HCT116 (cell line): ENCODE data around the gene COLEC11. TPM values are rescaled to one million over a fixed set of nuclear protein-coding genes. Genes with fewer than 3 reads are reported as not detected.

Experiments used
- ATAC-seq: fragments of 200-7000 bp; cut with Tn5 transposase; 2 replicates; pipeline ENCODE4 v1.9.1; 2020; ENCODE audit warnings: mild to moderate bottlenecking, moderate library complexity
- BruUV-seq: library from RNA; stranded (reverse); fragments of 400-500 nt; replicated peaks from 2 replicates; lab custom pipeline; 2021; lab: Mats Ljungman, UMichigan
- CTCF ChIA-PET: fragments of 300-600 bp; sonication (Branson Sonifier 250); formaldehyde crosslinking; loops from one replicate; lab custom pipeline; 2021; ENCODE audit warnings: antibody characterized with exemption; lab: Charles Lee
- POLR2A ChIA-PET: fragments of 300-600, 350-600 bp; sonication (Branson Sonifier 250); formaldehyde crosslinking; loops from one replicate; lab custom pipeline; 2021; ENCODE audit warnings: antibody characterized with exemption; lab: Charles Lee
- RAD21 ChIA-PET, 2 experiments: fragments of 300-600 bp; sonication (Branson Sonifier 250); formaldehyde crosslinking; loops; one replicate each; lab custom pipeline; 2023; ENCODE audit warnings: low total read pairs in 2 of 2; ENCODE audit not compliant: uncharacterized antibody in 2 of 2, unreplicated experiment in 2 of 2, low non-redundant PET in 1 of 2; lab: Charles Lee
- DNase-seq: peaks from one replicate; pipeline ENCODE4 v3.0.0-alpha.2; 2010; ENCODE audit warnings: low read depth, low spot score
- H2AFZ ChIP-seq: fragments of 200-600 bp; shearing (Covaris generic), sonication (generic); 2 replicates; pipeline ENCODE4 v1.6.1; 2017; ENCODE audit warnings: low read depth, mixed run types, mixed read lengths, antibody characterized with exemption, low read length; ENCODE audit not compliant: poor library complexity, severe bottlenecking
- H3K27ac ChIP-seq: 2 replicates; pipeline ENCODE4 v1.5.1; 2012; ENCODE audit warnings: low read depth, low read length
- H3K27me3 ChIP-seq: fragments of 200-600 bp; sonication (generic); 2 replicates; pipeline ENCODE4 v1.6.1; 2016; ENCODE audit warnings: mixed run types, low read length, mixed read lengths; ENCODE audit not compliant: insufficient read depth
- H3K36me3 ChIP-seq, 2 experiments: fragments of 200-500 bp in 1 of 2; fragments of 200-600 bp in 1 of 2; sonication (Bioruptor generic) in 1 of 2; sonication (generic) in 1 of 2; 2 replicates each; pipeline versions ENCODE4 v1.5.1 to v1.6.1; 2014 to 2016; ENCODE audit warnings: low read length in 2 of 2, inconsistent platforms in 1 of 2, mixed read lengths in 1 of 2, mixed run types in 1 of 2; ENCODE audit not compliant: insufficient read depth in 2 of 2, control insufficient read depth in 1 of 2
- H3K4me1 ChIP-seq, 2 experiments: fragments of 200-600 bp in 1 of 2; sonication (generic) in 1 of 2; 2 replicates each; pipeline versions ENCODE4 v1.5.1 to v1.6.1; 2012 to 2017; ENCODE audit warnings: low read length in 2 of 2, inconsistent platforms in 1 of 2, mild to moderate bottlenecking in 1 of 2, mixed read lengths in 1 of 2, mixed run types in 1 of 2, moderate library complexity in 1 of 2; ENCODE audit not compliant: insufficient read depth in 2 of 2, control insufficient read depth in 1 of 2
- H3K4me2 ChIP-seq: fragments of 200-600 bp; sonication (generic); 2 replicates; pipeline ENCODE4 v1.6.1; 2017; ENCODE audit warnings: mixed run types, low read length, mixed read lengths
- H3K4me3 ChIP-seq, 2 experiments: fragments of 200-600 bp in 1 of 2; sonication (generic) in 1 of 2; replicated peaks in 1 of 2; 2 replicates each; pipeline ENCODE4 v1.5.1; 2011 to 2016; ENCODE audit warnings: low read length in 2 of 2, control low read depth in 1 of 2, low read depth in 1 of 2, mild to moderate bottlenecking in 1 of 2, mixed read lengths in 1 of 2, mixed run types in 1 of 2
- H3K79me2 ChIP-seq: fragments of 200-600 bp; sonication (generic); 2 replicates; pipeline ENCODE4 v1.6.1; 2017; ENCODE audit warnings: mild to moderate bottlenecking, mixed run types, low read length, moderate library complexity, mixed read lengths; ENCODE audit not compliant: insufficient read depth
- H3K9ac ChIP-seq: fragments of 200-600 bp; sonication (generic); 2 replicates; pipeline ENCODE4 v1.6.1; 2016; ENCODE audit warnings: low read length, mixed read lengths
- H3K9me2 ChIP-seq: fragments of 200-600 bp; sonication (generic), shearing (Covaris generic); 2 replicates; pipeline ENCODE4 v1.6.1; 2017; ENCODE audit warnings: mixed run types, mild to moderate bottlenecking, moderate library complexity; ENCODE audit not compliant: insufficient read depth
- H3K9me3 ChIP-seq, 2 experiments: fragments of 200-500 bp in 1 of 2; fragments of 200-600 bp in 1 of 2; sonication (Bioruptor generic) in 1 of 2; sonication (generic) in 1 of 2; 2 replicates each; pipeline ENCODE4 v1.6.1; 2014 to 2017; ENCODE audit warnings: low read length in 2 of 2, mixed read lengths in 2 of 2, inconsistent platforms in 1 of 2, low read depth in 1 of 2, mild to moderate bottlenecking in 1 of 2, mixed run types in 1 of 2, moderate library complexity in 1 of 2; ENCODE audit not compliant: control insufficient read depth in 1 of 2, insufficient read depth in 1 of 2
- H4K20me1 ChIP-seq: fragments of 200-600 bp; sonication (generic), shearing (Covaris generic); 2 replicates; pipeline ENCODE4 v1.6.1; 2017; ENCODE audit warnings: mixed run types, mild to moderate bottlenecking, moderate library complexity; ENCODE audit not compliant: insufficient read depth
- CBX3 ChIP-seq: IDR thresholded peaks from 2 replicates; pipeline ENCODE4 v1.6.1; 2012; ENCODE audit warnings: low read depth
- ELF1 ChIP-seq: IDR thresholded peaks from 2 replicates; pipeline ENCODE4 v1.6.1; 2012; ENCODE audit warnings: low read depth, borderline replicate concordance
- EZH2 ChIP-seq: fragments of 200-600 bp; sonication (generic); IDR thresholded peaks from 2 replicates; pipeline ENCODE4 v1.6.1; 2017; ENCODE audit warnings: antibody characterized with exemption, mixed run types
- EZH2phosphoT487 ChIP-seq: fragments of 200-600 bp; IDR thresholded peaks from 2 replicates; pipeline ENCODE4 v1.6.1; 2018; ENCODE audit warnings: antibody characterized with exemption, borderline replicate concordance
- JUND ChIP-seq: IDR thresholded peaks from 2 replicates; pipeline ENCODE4 v1.6.1; 2012
- POLR2A ChIP-seq: IDR thresholded peaks from 2 replicates; pipeline ENCODE4 v1.7.0; 2011; ENCODE audit warnings: borderline replicate concordance; ENCODE audit not compliant: insufficient read depth, insufficient read length; ENCODE audit errors: extremely low read depth
- RAD21 ChIP-seq: IDR thresholded peaks from 2 replicates; pipeline ENCODE4 v1.6.1; 2012; ENCODE audit warnings: low read depth, mild to moderate bottlenecking
- SIN3A ChIP-seq: IDR thresholded peaks from 2 replicates; pipeline ENCODE4 v1.6.1; 2012; ENCODE audit warnings: low read depth
- SRF ChIP-seq: IDR thresholded peaks from 2 replicates; pipeline ENCODE4 v1.6.1; 2012; ENCODE audit warnings: low read depth
- ZFX ChIP-seq: fragments of 450-650 bp; IDR thresholded peaks from 2 replicates; pipeline ENCODE4 v1.6.1; 2017
- ZNF274 ChIP-seq: fragments of 200-500 bp; sonication (Bioruptor generic); IDR thresholded peaks from 2 replicates; pipeline ENCODE4 v1.6.1; 2014; ENCODE audit warnings: mild to moderate bottlenecking, low read depth, low read length, inconsistent platforms
- intact Hi-C: fragments of 100-400 bp; cut with micrococcal nuclease; formaldehyde crosslinking; loops from 2 replicates; pipeline ENCODE4 v1.10.0; 2022
- total RNA-seq: library from RNA; stranded (reverse); gene quantifications from one replicate; pipeline ENCODE4 v1.2.1, GENCODE V29; 2021; ENCODE audit not compliant: unreplicated experiment
- TF ChIP-seq, protein P1 (sequence below): IDR thresholded peaks from 2 replicates; pipeline ENCODE4 v1.6.1; 2011; ENCODE audit warnings: mild to moderate bottlenecking, low read length, moderate library complexity; ENCODE audit not compliant: insufficient replicate concordance; ENCODE audit errors: extremely low read depth
- TF ChIP-seq, protein P2 (sequence below): IDR thresholded peaks from 2 replicates; pipeline ENCODE4 v1.6.1; 2012
- TF ChIP-seq, protein P3 (sequence below), 3 experiments: fragments of 200-600 bp in 1 of 3; sonication (generic) in 1 of 3; IDR thresholded peaks in 2 of 3; conservative IDR thresholded peaks in 1 of 3; 2 replicates each; pipeline ENCODE4 v1.5.1; 2012 to 2017; ENCODE audit warnings: low read depth in 2 of 3, low read length in 2 of 3, antibody characterized with exemption in 1 of 3, borderline replicate concordance in 1 of 3, control low read depth in 1 of 3, mild to moderate bottlenecking in 1 of 3, mixed read lengths in 1 of 3, mixed run types in 1 of 3, moderate library complexity in 1 of 3; ENCODE audit not compliant: insufficient read depth in 1 of 3
- TF ChIP-seq, protein P4 (sequence below): IDR thresholded peaks from 2 replicates; pipeline ENCODE4 v1.6.1; 2012; ENCODE audit warnings: low read depth
- TF ChIP-seq, protein P5 (sequence below): IDR thresholded peaks from 2 replicates; pipeline ENCODE4 v1.6.1; 2012

COLEC11 gene
- total RNA-seq, 1 experiment from 2014 or later: 0.15 TPM

DNA sequence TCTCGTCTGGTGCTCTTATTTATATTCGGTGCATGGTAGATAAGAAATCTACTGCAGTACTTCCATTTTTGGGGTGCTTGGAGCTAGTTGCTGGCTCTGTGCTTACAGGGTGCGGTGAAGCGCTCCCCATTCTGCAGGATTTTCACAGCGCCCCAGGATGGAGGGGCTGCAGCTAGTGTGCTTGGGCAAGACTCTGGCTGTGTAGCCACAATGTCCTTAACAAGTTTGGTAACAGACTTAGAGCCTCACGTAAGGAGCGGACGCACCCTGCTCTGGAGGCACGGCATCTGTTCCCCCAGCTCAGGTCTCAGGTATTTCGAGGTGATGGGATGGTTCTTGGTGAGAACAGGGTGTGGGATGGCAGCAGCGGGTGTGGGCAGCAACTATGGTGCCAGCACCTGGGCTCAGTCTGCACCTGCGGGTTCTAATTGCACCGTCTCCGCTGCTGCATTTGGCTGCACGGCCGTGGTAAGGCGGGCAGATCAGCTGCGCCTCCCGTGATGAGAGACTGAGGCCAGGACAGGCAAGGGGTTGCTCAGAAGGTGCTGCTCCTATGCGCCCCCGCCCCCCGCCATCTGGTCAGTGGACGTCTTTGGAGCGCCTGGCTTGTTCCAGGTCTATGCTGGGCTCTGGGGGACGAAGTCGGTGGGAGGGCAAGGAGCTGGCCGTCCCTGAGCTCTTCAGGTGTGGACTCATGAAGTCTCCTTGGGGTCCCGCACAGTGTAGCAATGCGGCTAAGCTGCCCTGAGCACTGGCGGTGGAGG, 43.0 kb downstream of the COLEC11 start:
- no peaks in the 10 kb centered on the region for H3K9me3 ChIP-seq
- no peaks in the 10 kb centered on the region for H4K20me1 ChIP-seq
- no peaks in the 10 kb centered on the region for H3K4me1 ChIP-seq
- H3K36me3 ChIP-seq: no peaks in the 10 kb centered on the region
- H3K27ac ChIP-seq: no peak overlapping the region
- no peak for DNase-seq
- H3K4me3 ChIP-seq: no peak overlapping the region
- no peak overlapping the region for H3K9ac ChIP-seq
- RAD21 ChIA-PET: no interaction called here
- H3K9me2 ChIP-seq: no peaks in the 10 kb centered on the region
- TF ChIP-seq, protein P1, sequence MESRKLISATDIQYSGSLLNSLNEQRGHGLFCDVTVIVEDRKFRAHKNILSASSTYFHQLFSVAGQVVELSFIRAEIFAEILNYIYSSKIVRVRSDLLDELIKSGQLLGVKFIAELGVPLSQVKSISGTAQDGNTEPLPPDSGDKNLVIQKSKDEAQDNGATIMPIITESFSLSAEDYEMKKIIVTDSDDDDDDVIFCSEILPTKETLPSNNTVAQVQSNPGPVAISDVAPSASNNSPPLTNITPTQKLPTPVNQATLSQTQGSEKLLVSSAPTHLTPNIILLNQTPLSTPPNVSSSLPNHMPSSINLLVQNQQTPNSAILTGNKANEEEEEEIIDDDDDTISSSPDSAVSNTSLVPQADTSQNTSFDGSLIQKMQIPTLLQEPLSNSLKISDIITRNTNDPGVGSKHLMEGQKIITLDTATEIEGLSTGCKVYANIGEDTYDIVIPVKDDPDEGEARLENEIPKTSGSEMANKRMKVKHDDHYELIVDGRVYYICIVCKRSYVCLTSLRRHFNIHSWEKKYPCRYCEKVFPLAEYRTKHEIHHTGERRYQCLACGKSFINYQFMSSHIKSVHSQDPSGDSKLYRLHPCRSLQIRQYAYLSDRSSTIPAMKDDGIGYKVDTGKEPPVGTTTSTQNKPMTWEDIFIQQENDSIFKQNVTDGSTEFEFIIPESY: no peak
- no peak for TF ChIP-seq CBX3
- no peak for TF ChIP-seq JUND
- no peak for TF ChIP-seq ELF1
- TF ChIP-seq ZFX: no peak
- TF ChIP-seq SRF: no peak
- TF ChIP-seq SIN3A: no peak
- TF ChIP-seq, protein P2, sequence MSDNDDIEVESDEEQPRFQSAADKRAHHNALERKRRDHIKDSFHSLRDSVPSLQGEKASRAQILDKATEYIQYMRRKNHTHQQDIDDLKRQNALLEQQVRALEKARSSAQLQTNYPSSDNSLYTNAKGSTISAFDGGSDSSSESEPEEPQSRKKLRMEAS: no peak
- TF ChIP-seq, protein P3, sequence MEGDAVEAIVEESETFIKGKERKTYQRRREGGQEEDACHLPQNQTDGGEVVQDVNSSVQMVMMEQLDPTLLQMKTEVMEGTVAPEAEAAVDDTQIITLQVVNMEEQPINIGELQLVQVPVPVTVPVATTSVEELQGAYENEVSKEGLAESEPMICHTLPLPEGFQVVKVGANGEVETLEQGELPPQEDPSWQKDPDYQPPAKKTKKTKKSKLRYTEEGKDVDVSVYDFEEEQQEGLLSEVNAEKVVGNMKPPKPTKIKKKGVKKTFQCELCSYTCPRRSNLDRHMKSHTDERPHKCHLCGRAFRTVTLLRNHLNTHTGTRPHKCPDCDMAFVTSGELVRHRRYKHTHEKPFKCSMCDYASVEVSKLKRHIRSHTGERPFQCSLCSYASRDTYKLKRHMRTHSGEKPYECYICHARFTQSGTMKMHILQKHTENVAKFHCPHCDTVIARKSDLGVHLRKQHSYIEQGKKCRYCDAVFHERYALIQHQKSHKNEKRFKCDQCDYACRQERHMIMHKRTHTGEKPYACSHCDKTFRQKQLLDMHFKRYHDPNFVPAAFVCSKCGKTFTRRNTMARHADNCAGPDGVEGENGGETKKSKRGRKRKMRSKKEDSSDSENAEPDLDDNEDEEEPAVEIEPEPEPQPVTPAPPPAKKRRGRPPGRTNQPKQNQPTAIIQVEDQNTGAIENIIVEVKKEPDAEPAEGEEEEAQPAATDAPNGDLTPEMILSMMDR (IDR thresholded peaks at IDR 0.05 in 2 of 3, conservative IDR thresholded peaks at IDR 0.05 in 1 of 3; ENCODE audit: borderline replicate concordance in 1 of 3, insufficient read depth in 1 of 3, low read depth in 2 of 3, low read length in 2 of 3): no peak
- TF ChIP-seq, protein P4, sequence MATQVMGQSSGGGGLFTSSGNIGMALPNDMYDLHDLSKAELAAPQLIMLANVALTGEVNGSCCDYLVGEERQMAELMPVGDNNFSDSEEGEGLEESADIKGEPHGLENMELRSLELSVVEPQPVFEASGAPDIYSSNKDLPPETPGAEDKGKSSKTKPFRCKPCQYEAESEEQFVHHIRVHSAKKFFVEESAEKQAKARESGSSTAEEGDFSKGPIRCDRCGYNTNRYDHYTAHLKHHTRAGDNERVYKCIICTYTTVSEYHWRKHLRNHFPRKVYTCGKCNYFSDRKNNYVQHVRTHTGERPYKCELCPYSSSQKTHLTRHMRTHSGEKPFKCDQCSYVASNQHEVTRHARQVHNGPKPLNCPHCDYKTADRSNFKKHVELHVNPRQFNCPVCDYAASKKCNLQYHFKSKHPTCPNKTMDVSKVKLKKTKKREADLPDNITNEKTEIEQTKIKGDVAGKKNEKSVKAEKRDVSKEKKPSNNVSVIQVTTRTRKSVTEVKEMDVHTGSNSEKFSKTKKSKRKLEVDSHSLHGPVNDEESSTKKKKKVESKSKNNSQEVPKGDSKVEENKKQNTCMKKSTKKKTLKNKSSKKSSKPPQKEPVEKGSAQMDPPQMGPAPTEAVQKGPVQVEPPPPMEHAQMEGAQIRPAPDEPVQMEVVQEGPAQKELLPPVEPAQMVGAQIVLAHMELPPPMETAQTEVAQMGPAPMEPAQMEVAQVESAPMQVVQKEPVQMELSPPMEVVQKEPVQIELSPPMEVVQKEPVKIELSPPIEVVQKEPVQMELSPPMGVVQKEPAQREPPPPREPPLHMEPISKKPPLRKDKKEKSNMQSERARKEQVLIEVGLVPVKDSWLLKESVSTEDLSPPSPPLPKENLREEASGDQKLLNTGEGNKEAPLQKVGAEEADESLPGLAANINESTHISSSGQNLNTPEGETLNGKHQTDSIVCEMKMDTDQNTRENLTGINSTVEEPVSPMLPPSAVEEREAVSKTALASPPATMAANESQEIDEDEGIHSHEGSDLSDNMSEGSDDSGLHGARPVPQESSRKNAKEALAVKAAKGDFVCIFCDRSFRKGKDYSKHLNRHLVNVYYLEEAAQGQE: no peak
- TF ChIP-seq RAD21: no peak
- no peak for TF ChIP-seq ZNF274
- no peak for TF ChIP-seq EZH2phosphoT487
- no peak for TF ChIP-seq POLR2A
- TF ChIP-seq, protein P5, sequence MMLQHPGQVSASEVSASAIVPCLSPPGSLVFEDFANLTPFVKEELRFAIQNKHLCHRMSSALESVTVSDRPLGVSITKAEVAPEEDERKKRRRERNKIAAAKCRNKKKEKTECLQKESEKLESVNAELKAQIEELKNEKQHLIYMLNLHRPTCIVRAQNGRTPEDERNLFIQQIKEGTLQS: no peak
- TF ChIP-seq EZH2: no peak
- CTCF ChIA-PET: interaction anchor here (1.3 kb wide), 1 partner anchor 9 kb away, joined by 3 read pairs; no protein-coding TSS in a partner anchor
- intact Hi-C loops: no loop called here
- H3K79me2 ChIP-seq: no peaks in the 10 kb centered on the region
- H3K4me2 ChIP-seq: no peak overlapping the region
- POLR2A ChIA-PET: no interaction called here
- no peak overlapping the region for H2AFZ ChIP-seq
- no TSS peak for BruUV-seq
- ATAC-seq: no peak
- no peaks in the 10 kb centered on the region for H3K27me3 ChIP-seq
